Nephron progenitor cell (in vitro differentiated cells): Measurements from ENCODE around the gene ARPC1B.
"Not testable (repeated sequence)": the region's sequence is repeated elsewhere in the genome, so short reads cannot be mapped to it uniquely, and the experiment has no call there.

Experiments
- DNase-seq: peaks from one replicate; pipeline ENCODE4 v3.0.0; 2021
- H3K27ac Mint-ChIP-seq: 2 replicates; pipeline ENCODE4 v1.8.0; 2021; ENCODE audit warnings: mild to moderate bottlenecking, moderate library complexity, mixed read lengths
- H3K27me3 Mint-ChIP-seq: 2 replicates; pipeline ENCODE4 v1.8.0; 2021; ENCODE audit warnings: mild to moderate bottlenecking, low read depth, mixed read lengths; ENCODE audit not compliant: poor library complexity
- H3K36me3 Mint-ChIP-seq: 2 replicates; pipeline ENCODE4 v1.8.0; 2021; ENCODE audit warnings: low read depth, mixed read lengths
- H3K4me1 Mint-ChIP-seq: 2 replicates; pipeline ENCODE4 v1.8.0; 2021; ENCODE audit warnings: mixed read lengths
- H3K4me3 Mint-ChIP-seq: 2 replicates; pipeline ENCODE4 v1.8.0; 2021; ENCODE audit warnings: mild to moderate bottlenecking, moderate library complexity, mixed read lengths
- H3K9me3 Mint-ChIP-seq: 2 replicates; pipeline ENCODE4 v1.8.0; 2021; ENCODE audit warnings: mild to moderate bottlenecking, moderate library complexity, mixed read lengths
- CTCF ChIP-seq: fragments of 200-600 bp; sonication (generic); IDR thresholded peaks from 2 replicates; pipeline ENCODE4 v1.5.0; 2021; ENCODE audit warnings: antibody characterized with exemption

The ARPC1B gene

GRCh38 chr7:99374111-99375064 lies at the start of gene ARPC1B:
Gene ARPC1B, plus strand, starts transcription at chr7:99374730. Its CDS starts 10,985 bp downstream, at chr7:99385715.
- TF ChIP-seq CTCF, result no peak
- H3K27me3 Mint-ChIP-seq, result peaks cover 6% of the 10 kb centered on the region
- peak; percentile 79 for DNase-seq
- peak within 1 kb of the TSS; percentile 78 for H3K4me3 Mint-ChIP-seq
- H3K36me3 Mint-ChIP-seq, result peaks cover 12% of the 10 kb centered on the region
- no peaks in the 10 kb centered on the region for H3K9me3 Mint-ChIP-seq
- peaks cover 42% of the 10 kb centered on the region for H3K4me1 Mint-ChIP-seq
- H3K27ac Mint-ChIP-seq, result no peak within 1 kb of the TSS

- H3K27me3 Mint-ChIP-seq, result peaks cover 4% of the 10 kb centered on the region
- H3K4me3 Mint-ChIP-seq, result peak overlapping the region; percentile 90
- no peak for DNase-seq
- no peak for TF ChIP-seq CTCF
- no peak overlapping the region for H3K27ac Mint-ChIP-seq
- H3K36me3 Mint-ChIP-seq, result peaks cover 13% of the 10 kb centered on the region
- H3K9me3 Mint-ChIP-seq, result no peaks in the 10 kb centered on the region
- H3K4me1 Mint-ChIP-seq, result peaks cover 17% of the 10 kb centered on the region
Observed at GRCh38 chr7:99325001-99325493, 49.5 kb upstream of the ARPC1B start.

- Mint-ChIP-seq H3K27ac (peak within 1 kb of the TSS; percentile 82), H3K4me1 (peaks cover 17% of the 10 kb centered on the region), H3K9me3 (no peaks in the 10 kb centered on the region), H3K36me3 (peaks cover 17% of the 10 kb centered on the region), H3K4me3 (peak within 1 kb of the TSS; percentile 90), H3K27me3 (no peaks in the 10 kb centered on the region)
- no peak for TF ChIP-seq CTCF
- DNase-seq, result peak; percentile 93
Observed at GRCh38 chr7:99325592-99326407, 48.7 kb upstream of the ARPC1B start, which contains the start of gene ARPC1A. Gene ARPC1A, plus strand, starts transcription at chr7:99325898. Its CDS starts 7,456 bp downstream, at chr7:99333354.

GRCh38 chr7:99326408-99326782 lies 48.1 kb upstream of the ARPC1B start:
- peaks cover 17% of the 10 kb centered on the region for H3K36me3 Mint-ChIP-seq
- DNase-seq, result no peak
- TF ChIP-seq CTCF, result no peak
- H3K4me1 Mint-ChIP-seq, result peaks cover 17% of the 10 kb centered on the region
- H3K27me3 Mint-ChIP-seq, result no peaks in the 10 kb centered on the region
- H3K27ac Mint-ChIP-seq, result peak overlapping the region; percentile 39
- peak overlapping the region; percentile 90 for H3K4me3 Mint-ChIP-seq
- H3K9me3 Mint-ChIP-seq, result no peaks in the 10 kb centered on the region

GRCh38 chr7:99330314-99330961 lies 44.1 kb upstream of the ARPC1B start:
- H3K4me3 Mint-ChIP-seq, H3K27me3 Mint-ChIP-seq, H3K9me3 Mint-ChIP-seq, DNase-seq: not testable (repeated sequence)
- Mint-ChIP-seq H3K4me1 (peaks cover 17% of the 10 kb centered on the region), H3K27ac (peak overlapping the region; percentile 57), H3K36me3 (peaks cover 39% of the 10 kb centered on the region)
